Neuronal stem cell (in vitro differentiated cells): ENCODE data around the gene STAP1.
"Not testable (repeated sequence)": the region's sequence is repeated elsewhere in the genome, so short reads cannot be mapped to it uniquely, and the experiment has no call there.

Experiments used
- DNase-seq: peaks from one replicate; pipeline ENCODE4 v3.0.0-alpha.2; 2013; ENCODE audit warnings: low spot score
- H2AFZ ChIP-seq: one replicate; pipeline ENCODE4 v1.6.1; 2013; ENCODE audit warnings: mild to moderate bottlenecking, low read length, inconsistent platforms
- H2AK5ac ChIP-seq: 2 replicates; pipeline ENCODE4 v1.6.1; 2013; ENCODE audit warnings: low read depth, mild to moderate bottlenecking, inconsistent platforms, low read length, moderate library complexity, mixed read lengths
- H2BK120ac ChIP-seq: 2 replicates; pipeline ENCODE4 v1.6.1; 2013; ENCODE audit warnings: low read depth, mild to moderate bottlenecking, inconsistent platforms, low read length, moderate library complexity, mixed read lengths
- H2BK12ac ChIP-seq: one replicate; pipeline ENCODE4 v1.6.1; 2013; ENCODE audit warnings: low read length, inconsistent platforms
- H2BK15ac ChIP-seq: 2 replicates; pipeline ENCODE4 v1.6.1; 2013; ENCODE audit warnings: mild to moderate bottlenecking, low read length, inconsistent platforms, mixed read lengths
- H2BK5ac ChIP-seq: one replicate; pipeline ENCODE4 v1.6.1; 2013; ENCODE audit warnings: inconsistent platforms, mild to moderate bottlenecking, low read length, moderate library complexity
- H3K14ac ChIP-seq: one replicate; pipeline ENCODE4 v1.6.1; 2013; ENCODE audit warnings: low read length, inconsistent platforms
- H3K18ac ChIP-seq: 2 replicates; pipeline ENCODE4 v1.6.1; 2013; ENCODE audit warnings: low read length, inconsistent platforms
- H3K23ac ChIP-seq: 2 replicates; pipeline ENCODE4 v1.6.1; 2013; ENCODE audit warnings: low read depth, mild to moderate bottlenecking, mixed read lengths, low read length, inconsistent platforms; ENCODE audit not compliant: poor library complexity
- H3K27ac ChIP-seq: replicated peaks from 3 replicates; pipeline ENCODE4 v1.5.1; 2013; ENCODE audit warnings: low read length, inconsistent platforms
- H3K27me3 ChIP-seq, 3 experiments: 2 replicates each; pipeline ENCODE4 v1.6.1; 2013; ENCODE audit warnings: low read length in 3 of 3, mild to moderate bottlenecking in 2 of 3, inconsistent platforms in 1 of 3, low read depth in 1 of 3, mixed read lengths in 1 of 3, moderate library complexity in 1 of 3; ENCODE audit not compliant: control insufficient read depth in 3 of 3, insufficient read depth in 3 of 3
- H3K36me3 ChIP-seq, 2 donors: replicated peaks in 1 of 2; 2 replicates each; pipeline ENCODE4 v1.6.1; 2013; ENCODE audit warnings: low read length in 2 of 2; ENCODE audit not compliant: control insufficient read depth in 2 of 2, insufficient read depth in 2 of 2
- H3K4ac ChIP-seq: 2 replicates; pipeline ENCODE4 v1.6.1; 2013; ENCODE audit warnings: inconsistent platforms, mild to moderate bottlenecking, low read length, moderate library complexity
- H3K4me1 ChIP-seq, 2 donors: 1 replicate in 1 of 2; 2 replicates in 1 of 2; pipeline ENCODE4 v1.6.1; 2013; ENCODE audit warnings: low read length in 2 of 2, low read depth in 1 of 2; ENCODE audit not compliant: control insufficient read depth in 2 of 2, insufficient read depth in 1 of 2
- H3K4me2 ChIP-seq: one replicate; pipeline ENCODE4 v1.6.1; 2013; ENCODE audit warnings: mild to moderate bottlenecking, low read length, inconsistent platforms; ENCODE audit not compliant: insufficient read depth, poor library complexity, severe bottlenecking
- H3K4me3 ChIP-seq, 2 donors: 2 replicates each; pipeline ENCODE4 v1.5.1; 2013; ENCODE audit warnings: low read length in 2 of 2, mild to moderate bottlenecking in 2 of 2, inconsistent platforms in 1 of 2, moderate library complexity in 1 of 2
- H3K79me1 ChIP-seq: one replicate; pipeline ENCODE4 v1.6.1; 2013; ENCODE audit warnings: low read depth, mild to moderate bottlenecking, inconsistent platforms, low read length, moderate library complexity
- H3K9ac ChIP-seq: one replicate; pipeline ENCODE4 v1.6.1; 2013; ENCODE audit warnings: mild to moderate bottlenecking, low read depth, low read length, inconsistent platforms; ENCODE audit not compliant: poor library complexity
- H3K9me3 ChIP-seq, 2 donors: replicated peaks in 1 of 2; 2 replicates each; pipeline versions ENCODE3 to v1.6.1; 2013; ENCODE audit warnings: low read length in 2 of 2, mild to moderate bottlenecking in 2 of 2, inconsistent platforms in 1 of 2, low read depth in 1 of 2, mixed read lengths in 1 of 2, moderate library complexity in 1 of 2; ENCODE audit not compliant: control insufficient read depth in 2 of 2, insufficient read depth in 1 of 2
- H4K8ac ChIP-seq: one replicate; pipeline ENCODE4 v1.6.1; 2013; ENCODE audit warnings: low read depth, mild to moderate bottlenecking, inconsistent platforms, low read length, moderate library complexity
- H4K91ac ChIP-seq: one replicate; pipeline ENCODE4 v1.6.1; 2013; ENCODE audit warnings: low read length, low read depth, mild to moderate bottlenecking, inconsistent platforms; ENCODE audit not compliant: poor library complexity
- WGBS, 2 donors: extraction: QIAGEN DNeasy Blood & Tissue Kit; methylation state at CpG; one replicate each; pipeline ENCODE4 v1.1.7; 2013; ENCODE audit warnings: missing lambda C conversion rate in 2 of 2, mixed read lengths in 1 of 2; ENCODE audit not compliant: insufficient read length in 2 of 2, insufficient replicate concordance in 1 of 2; ENCODE audit errors: extremely low coverage in 2 of 2; 5-methylcytosine and 5-hydroxymethylcytosine counted together

The STAP1 gene

DNA sequence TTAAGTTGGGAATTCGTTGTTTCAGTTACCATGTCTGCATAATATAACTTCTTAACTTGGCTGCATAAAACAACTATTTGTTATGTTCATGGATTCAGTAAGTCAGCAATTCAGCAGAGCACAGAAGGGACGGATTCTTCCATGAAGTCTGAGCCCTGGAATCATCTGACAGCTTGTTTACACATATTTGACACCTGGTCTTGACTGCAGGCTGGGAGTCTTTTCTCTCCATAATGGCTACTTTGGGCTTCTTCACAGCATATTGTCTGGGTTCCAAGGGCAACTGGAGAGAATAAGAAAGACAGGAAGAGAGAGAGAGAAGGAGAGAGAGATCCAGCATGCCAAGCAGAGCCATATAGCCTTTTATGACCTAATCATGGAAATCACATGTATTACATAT, 36.3 kb upstream of the STAP1 start:
- Histone ChIP-seq H4K8ac (no peak overlapping the region), H3K23ac (no peak overlapping the region), H3K9me3 (peaks cover 0 to 9% of the 10 kb centered on the region in 2 donors), H2BK5ac (no peak overlapping the region), H2AFZ (no peak overlapping the region), H3K36me3 (peaks cover 2 to 65% of the 10 kb centered on the region in 2 donors), H2BK15ac (no peak overlapping the region), H3K14ac (no peak overlapping the region), H3K4me2 (no peak overlapping the region), H3K18ac (no peak overlapping the region), H2AK5ac (no peak overlapping the region), H3K4ac (no peak overlapping the region), H3K79me1 (peaks cover 6% of the 10 kb centered on the region), H3K27me3 (no peaks in the 10 kb centered on the region), H3K4me1 (no peaks in the 10 kb centered on the region), H2BK120ac (no peak overlapping the region), H3K4me3 (no peak overlapping the region), H2BK12ac (no peak overlapping the region), H3K9ac (no peak overlapping the region), H3K27ac (no peak overlapping the region), H4K91ac (no peak overlapping the region)
- no peak for DNase-seq
- WGBS, 2 donors: no CpG with 5 or more reads among the region's 2 CpGs

- Histone ChIP-seq H3K4me1 (no peaks in the 10 kb centered on the region), H2AK5ac (no peak overlapping the region), H3K27ac (no peak overlapping the region), H3K4me3 (no peak overlapping the region), H3K4ac (no peak overlapping the region), H3K36me3 (peaks cover 2 to 65% of the 10 kb centered on the region in 2 donors), H4K91ac (no peak overlapping the region), H3K4me2 (no peak overlapping the region), H3K79me1 (peaks cover 6% of the 10 kb centered on the region), H3K9me3 (peaks cover 0 to 9% of the 10 kb centered on the region in 2 donors), H3K14ac (no peak overlapping the region), H3K23ac (no peak overlapping the region), H3K18ac (no peak overlapping the region), H3K27me3 (no peaks in the 10 kb centered on the region), H4K8ac (no peak overlapping the region), H2AFZ (no peak overlapping the region), H3K9ac (no peak overlapping the region), H2BK120ac (no peak overlapping the region), H2BK12ac (no peak overlapping the region), H2BK15ac (no peak overlapping the region), H2BK5ac (no peak overlapping the region)
- WGBS, 2 donors: no CpG with 5 or more reads among the region's 10 CpGs
- DNase-seq: no peak
Measured at GRCh38 chr4:67522851-67523671, 35.5 kb upstream of the STAP1 start.

- H2AFZ ChIP-seq, H3K27me3 ChIP-seq, H2AK5ac ChIP-seq, H3K9ac ChIP-seq, H3K18ac ChIP-seq, H3K23ac ChIP-seq, H3K27ac ChIP-seq, H3K79me1 ChIP-seq, H2BK15ac ChIP-seq, H3K4ac ChIP-seq, H3K4me1 ChIP-seq, H2BK120ac ChIP-seq, H4K8ac ChIP-seq, H3K4me2 ChIP-seq, H3K14ac ChIP-seq, H3K9me3 ChIP-seq, H2BK12ac ChIP-seq, DNase-seq, H3K4me3 ChIP-seq, H4K91ac ChIP-seq, H2BK5ac ChIP-seq: not testable (repeated sequence)
- H3K36me3 ChIP-seq: peaks cover 2 to 65% of the 10 kb centered on the region in 2 donors
- WGBS, 2 donors: no CpG with 5 or more reads among the region's 3 CpGs
Measured at GRCh38 chr4:67524140-67524539, 34.4 kb upstream of the STAP1 start.

DNA sequence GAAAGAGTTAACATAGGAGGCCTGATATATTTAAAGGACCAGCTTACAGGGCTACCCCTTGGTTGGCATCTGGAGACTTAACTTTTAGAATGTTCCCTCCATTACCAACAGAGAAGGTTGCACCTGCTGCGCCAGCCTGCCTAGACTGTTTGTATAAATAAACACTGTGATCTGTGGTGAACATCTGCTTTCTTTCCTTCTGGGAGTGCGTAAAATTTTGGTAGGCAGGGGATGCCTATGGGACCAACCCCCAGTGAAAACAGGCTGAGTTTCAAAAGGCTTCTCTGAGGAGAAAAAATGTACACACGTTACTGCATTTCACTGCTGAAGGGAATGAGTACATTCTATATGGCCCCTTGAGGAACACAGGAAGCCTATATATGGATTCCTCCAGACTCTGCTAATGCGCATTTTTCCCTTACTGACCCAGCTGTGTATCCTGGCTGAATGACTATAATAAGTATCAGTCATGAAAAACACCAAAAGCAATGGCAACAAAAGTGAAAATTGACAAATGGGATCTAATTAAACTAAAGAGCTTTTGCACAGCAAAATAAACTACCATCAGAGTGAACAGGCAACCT, 27.1 kb upstream of the STAP1 start:
- no peak overlapping the region for H2BK12ac ChIP-seq
- no peak overlapping the region for H2AK5ac ChIP-seq
- H3K4me3 ChIP-seq: no peak overlapping the region
- peaks cover 2 to 17% of the 10 kb centered on the region in 2 donors for H3K9me3 ChIP-seq
- H2BK120ac ChIP-seq: no peak overlapping the region
- no peaks in the 10 kb centered on the region for H3K27me3 ChIP-seq
- no peak overlapping the region for H2AFZ ChIP-seq
- no peak overlapping the region for H2BK5ac ChIP-seq
- H3K4me2 ChIP-seq: no peak overlapping the region
- H3K79me1 ChIP-seq: no peaks in the 10 kb centered on the region
- H3K4me1 ChIP-seq: no peaks in the 10 kb centered on the region
- no peak for DNase-seq
- no peak overlapping the region for H2BK15ac ChIP-seq
- H3K27ac ChIP-seq: no peak overlapping the region
- no peak overlapping the region for H3K4ac ChIP-seq
- H3K36me3 ChIP-seq: peaks cover 10 to 92% of the 10 kb centered on the region in 2 donors
- H4K8ac ChIP-seq: no peak overlapping the region
- no peak overlapping the region for H3K18ac ChIP-seq
- H3K23ac ChIP-seq: no peak overlapping the region
- no peak overlapping the region for H3K9ac ChIP-seq
- H4K91ac ChIP-seq: no peak overlapping the region
- H3K14ac ChIP-seq: no peak overlapping the region
- no CpG with 5 or more reads among the region's 4 CpGs for WGBS, 2 donors
